NCI-H524 (cell line): Measurements from ENCODE around the gene KATNBL1.

Source experiments
- DNase-seq, 2 experiments: peaks; one replicate each; lab custom pipeline; 2025; lab: John Stamatoyannopoulos, UW

The KATNBL1 gene

GRCh38 chr15:34114739-34115138, 95.2 kb downstream of the KATNBL1 start:
- no peak for DNase-seq

GRCh38 chr15:34114215-34114614, 95.7 kb downstream of the KATNBL1 start:
- no peak for DNase-seq

GRCh38 chr15:34111488-34111887, 98.4 kb downstream of the KATNBL1 start:
- DNase-seq = no peak

GRCh38 chr15:34109797-34110663, 99.9 kb downstream of the KATNBL1 start:
- peak; percentile 80 to 92 for DNase-seq

- DNase-seq = no peak
Observed at GRCh38 chr15:34107315-34107714, 102.6 kb downstream of the KATNBL1 start.

GRCh38 chr15:34106423-34106822, 103.5 kb downstream of the KATNBL1 start:
- no peak for DNase-seq

- DNase-seq = no peak
Observed at GRCh38 chr15:34102175-34102925, 107.5 kb downstream of the KATNBL1 start.

- peak; percentile 99 for DNase-seq
Observed at GRCh38 chr15:34101366-34102174, 108.3 kb downstream of the KATNBL1 start, which contains the start of the genes EMC7 and PGBD4. TSS of gene EMC7 (minus strand) at chr15:34101862. CDS start at chr15:34101839, 23 bp downstream. TSS of gene PGBD4 (plus strand) at chr15:34102083. CDS start at chr15:34102532, 449 bp downstream.

GRCh38 chr15:34099914-34100313, 110.0 kb downstream of the KATNBL1 start:
- DNase-seq = no peak
